BJ (cell line): ENCODE measurements around the gene TUBA1A. TPM values are rescaled to one million over a fixed set of nuclear protein-coding genes. Genes with fewer than 3 reads are reported as not detected.
A peak's percentile ranks its signal among the peaks of the same experiment; 100 is the strongest.

Experiments used
- CTCF ChIA-PET: fragments of 350-600 bp; formaldehyde crosslinking; extraction: SDS; loops from one replicate; lab custom pipeline; 2021; ENCODE audit warnings: antibody characterized with exemption, inconsistent platforms; lab: Yijun Ruan, JAX
- POLR2A ChIA-PET: fragments of 300-600 bp; sonication (Branson Sonifier 250); formaldehyde crosslinking; extraction: SDS; loops from one replicate; lab custom pipeline; 2021; ENCODE audit warnings: antibody characterized with exemption; lab: Charles Lee
- DNase-seq: peaks from one replicate; pipeline ENCODE4 v3.0.0-alpha.2; 2011; ENCODE audit warnings: low read depth
- H3K27me3 ChIP-seq: 2 replicates; pipeline ENCODE4 v1.6.0; 2011; ENCODE audit warnings: low read length; ENCODE audit not compliant: control insufficient read depth, insufficient read depth
- H3K36me3 ChIP-seq: 2 replicates; pipeline ENCODE4 v1.5.1; 2011; ENCODE audit warnings: low read length; ENCODE audit not compliant: control insufficient read depth, insufficient read depth
- H3K4me3 ChIP-seq: 2 replicates; pipeline ENCODE4 v1.5.1; 2011; ENCODE audit warnings: low read depth, mild to moderate bottlenecking, control low read depth, low read length
- CTCF ChIP-seq: IDR thresholded peaks from 2 replicates; pipeline ENCODE4 v1.5.1; 2011; ENCODE audit warnings: low read depth, mild to moderate bottlenecking, control low read depth, inconsistent platforms, low read length, moderate library complexity; ENCODE audit not compliant: insufficient read depth
- polyA minus RNA-seq: library from RNA; depleted of rRNA, polyadenylated mRNA; stranded (reverse); fragments of >200 nt; gene quantifications from 2 replicates; pipeline ENCODE4 v1.2.3, GENCODE V29; 2011; rRNA and poly(A)+ RNA removed
- polyA plus RNA-seq: library from polyadenylated mRNA; depleted of rRNA; stranded (reverse); fragments of >200 nt; gene quantifications from 2 replicates; pipeline ENCODE4 v1.2.3, GENCODE V29; 2011; rRNA removed

Gene TUBA1A
- polyA plus RNA-seq: 616 and 820 TPM in 2 replicates
- polyA minus RNA-seq: 327 and 570 TPM in 2 replicates

GRCh38 chr12:49188916-49189367 is at the start of gene TUBA1A:
TSS of gene TUBA1A (minus strand) at chr12:49189080. CDS start at chr12:49188979, 101 bp downstream.
- Histone ChIP-seq H3K27me3 (no peaks in the 10 kb centered on the region), H3K36me3 (peaks cover 5% of the 10 kb centered on the region), H3K4me3 (peak within 1 kb of the TSS; percentile 97)
- TF ChIP-seq CTCF: no peak
- DNase-seq: peak; percentile 98
- CTCF ChIA-PET: interaction anchor here (0.6 to 2.4 kb wide), 10 partner anchors 35 to 131 kb away, joined by 3 to 7 read pairs (median 4); no protein-coding TSS in a partner anchor
- POLR2A ChIA-PET: interaction anchor here (0.6 to 2.6 kb wide), 6 partner anchors 16 to 80 kb away, joined by 3 to 14 read pairs (median 4); partner anchors contain the start of gene TUBA1B

GRCh38 chr12:49236423-49236822 is 47.5 kb upstream of the TUBA1A start:
- no peaks in the 10 kb centered on the region for H3K27me3 ChIP-seq
- ChIA-PET CTCF (interaction anchor here (1.8 to 5.2 kb wide), 8 partner anchors 7 to 173 kb away, joined by 6 to 48 read pairs (median 12); partner anchors contain the start of genes DHH and TUBA1B), POLR2A (interaction anchor here (0.6 kb wide), 1 partner anchor 48 kb away, joined by 3 read pairs; no protein-coding TSS in a partner anchor)
- no peaks in the 10 kb centered on the region for H3K36me3 ChIP-seq
- no peak for DNase-seq
- no peak for TF ChIP-seq CTCF
- H3K4me3 ChIP-seq: no peak overlapping the region

GRCh38 chr12:49233842-49234526 is 45.1 kb upstream of the TUBA1A start:
- Histone ChIP-seq H3K36me3 (no peaks in the 10 kb centered on the region), H3K27me3 (no peaks in the 10 kb centered on the region), H3K4me3 (no peak overlapping the region)
- ChIA-PET CTCF (interaction anchor here (0.6 to 5.2 kb wide), 18 partner anchors 10 to 171 kb away, joined by 3 to 48 read pairs (median 6); partner anchors contain the start of genes LMBR1L, TUBA1A, TUBA1B and TUBA1C), POLR2A (interaction anchor here (1.8 kb wide), 1 partner anchor 103 kb away, joined by 11 read pairs; the partner anchor contains the start of gene TUBA1B)
- DNase-seq: no peak
- no peak for TF ChIP-seq CTCF

- no peak overlapping the region for H3K4me3 ChIP-seq
- DNase-seq: no peak
- CTCF ChIA-PET: interaction anchor here (0.7 to 5.2 kb wide), 14 partner anchors 9 to 170 kb away, joined by 3 to 48 read pairs (median 5); partner anchors contain the start of genes TUBA1A and TUBA1B
These were observed 44.3 kb upstream of the TUBA1A start for GRCh38 chr12:49232940-49233841.

More at GRCh38 chr12:49232940-49233841, 44.3 kb upstream of the TUBA1A start:
- Histone ChIP-seq H3K27me3 (no peaks in the 10 kb centered on the region), H3K36me3 (no peaks in the 10 kb centered on the region)
- no peak for TF ChIP-seq CTCF
- POLR2A ChIA-PET: interaction anchor here (1.3 to 1.8 kb wide), 2 partner anchors 45 to 102 kb away, joined by 3 to 11 read pairs; partner anchors contain the start of genes TUBA1A and TUBA1B
